ENCODE measurements around the gene MGAT1.
"Not testable (repeated sequence)": the region's sequence is repeated elsewhere in the genome, so short reads cannot be mapped to it uniquely, and the experiment has no call there.

MGAT1 gene

DNA sequence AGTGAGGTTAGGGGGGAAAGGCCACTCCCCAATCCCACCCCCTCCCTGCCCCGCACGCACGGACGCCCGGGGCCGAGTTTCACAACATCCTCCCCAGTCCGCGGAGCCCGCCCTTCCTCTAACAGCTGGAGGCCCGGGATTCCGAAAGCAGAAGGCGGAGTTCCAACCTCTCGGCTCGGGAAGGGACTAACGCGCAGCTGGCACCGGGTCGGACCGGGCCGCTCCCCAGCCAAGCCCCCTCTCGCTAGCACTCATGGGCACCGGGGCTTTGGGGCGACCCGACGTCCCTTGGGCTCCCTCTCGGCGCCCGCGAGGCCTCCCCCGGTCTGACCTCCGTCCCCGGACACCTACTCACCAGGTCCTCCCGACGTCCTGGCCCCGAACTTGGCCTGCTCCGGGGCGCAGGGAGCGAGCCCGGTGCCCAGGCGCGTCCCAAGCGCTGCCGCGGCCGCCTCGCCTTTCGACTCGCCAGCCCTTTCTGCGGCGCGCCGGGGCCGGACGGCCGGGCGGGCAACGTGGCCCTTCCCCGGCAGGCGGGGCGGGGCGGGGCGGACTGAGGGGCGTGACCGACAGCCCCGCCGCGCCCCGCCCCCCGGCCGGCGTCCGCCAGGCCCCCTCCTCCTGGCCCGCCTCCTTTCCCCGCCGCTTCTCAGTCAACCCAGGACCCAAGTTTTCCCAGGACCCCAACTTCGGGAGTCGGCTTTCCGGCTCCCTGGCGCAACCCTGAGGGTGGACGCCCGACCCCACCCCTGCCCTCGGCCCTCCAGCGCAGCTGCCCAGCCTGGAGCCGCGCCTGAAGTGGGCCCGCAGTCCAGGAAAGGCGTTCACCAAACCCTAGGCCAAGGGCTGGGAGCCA is at the start of gene MGAT1:
Gene MGAT1 (minus strand): TSS at position 482 of the 856 bp plus-strand sequence. CDS start 9,835 bp downstream, outside the sequence.
- DNase-seq = peak; percentile 85

DNA sequence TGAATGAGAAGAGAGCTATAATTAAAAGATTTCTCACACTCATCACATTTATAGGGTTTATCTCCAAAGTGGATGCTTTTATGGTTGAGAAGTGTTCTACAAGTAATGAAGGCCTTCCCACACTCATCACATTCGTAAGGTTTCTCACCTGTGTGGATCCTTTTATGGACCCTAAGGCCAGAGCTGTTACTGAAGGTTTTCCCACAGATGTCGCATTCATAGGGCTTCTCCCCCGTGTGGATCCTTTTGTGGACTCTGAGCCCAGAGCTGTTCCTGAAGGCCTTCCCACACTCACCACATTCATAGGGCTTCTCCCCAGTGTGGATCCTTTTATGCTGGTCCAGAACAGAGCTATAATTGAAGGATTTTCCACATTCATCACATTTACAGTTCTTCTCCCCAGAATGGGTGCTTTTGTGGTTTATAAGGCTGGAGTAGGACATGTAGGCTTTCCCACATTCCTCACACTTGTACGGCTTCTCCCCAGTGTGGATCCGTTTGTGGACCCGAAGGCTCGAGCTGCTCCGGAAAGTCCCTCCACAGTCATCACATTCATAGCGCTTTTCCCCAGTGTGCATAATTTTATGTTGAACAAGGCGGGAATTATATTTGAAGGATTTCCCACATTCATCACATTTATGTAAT is 48.0 kb upstream of the MGAT1 start:
- DNase-seq = no peak

DNA sequence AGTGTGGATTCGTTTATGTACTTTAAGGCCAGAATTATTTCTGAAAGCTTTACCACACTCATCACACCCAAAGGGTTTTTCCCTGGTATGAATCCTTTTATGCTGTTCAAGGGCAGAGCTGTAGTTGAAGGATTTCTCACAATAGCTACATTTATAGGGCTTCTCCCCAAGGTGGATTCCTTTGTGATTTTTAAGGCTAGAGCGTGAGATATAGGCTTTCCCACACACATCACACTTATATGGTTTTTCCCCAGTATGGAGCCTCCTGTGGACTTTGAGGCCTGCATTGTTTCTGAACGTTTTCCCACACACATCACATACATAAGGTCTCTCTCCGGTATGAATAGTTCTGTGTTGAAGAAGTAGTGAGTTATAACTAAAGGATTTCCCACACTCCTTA is 47.2 kb upstream of the MGAT1 start:
- no peak for DNase-seq

DNA sequence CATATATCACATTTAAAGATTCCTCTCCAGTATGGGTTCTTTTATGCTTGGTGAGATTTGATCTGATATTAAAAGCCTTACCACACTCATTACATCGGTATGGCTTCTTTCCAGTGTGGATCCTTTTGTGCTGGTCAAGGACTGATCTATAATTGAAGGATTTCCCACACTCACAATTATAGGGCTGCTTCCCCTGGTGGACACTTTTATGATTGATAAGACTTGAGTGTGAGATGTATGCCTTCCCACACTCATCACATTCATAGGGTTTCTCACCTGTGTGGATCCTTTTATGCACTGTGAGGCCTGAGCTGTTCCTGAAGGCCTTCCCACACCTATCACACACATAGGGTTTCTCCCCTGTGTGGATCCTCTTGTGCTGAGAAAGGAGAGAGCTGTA is 46.3 kb upstream of the MGAT1 start:
- DNase-seq = no peak

DNA sequence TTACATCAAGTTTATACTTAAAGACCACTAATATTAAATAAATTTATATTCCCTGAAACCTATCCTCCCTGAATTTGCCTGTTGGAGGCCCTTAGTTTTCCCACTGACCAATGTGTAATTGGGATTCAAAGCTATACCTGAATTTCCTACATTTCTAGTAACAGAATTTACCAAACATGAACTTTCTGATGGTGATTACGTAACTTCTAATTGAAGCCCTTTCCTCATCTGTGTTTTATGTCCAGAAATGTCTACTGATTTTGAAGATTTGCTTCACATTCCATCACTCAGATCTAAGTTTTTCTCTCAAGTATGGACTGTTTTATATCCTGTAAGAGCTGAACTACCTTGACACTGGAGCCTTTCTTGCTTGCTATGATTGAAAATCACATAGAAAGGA is 45.7 kb upstream of the MGAT1 start:
- DNase-seq = no peak

DNA sequence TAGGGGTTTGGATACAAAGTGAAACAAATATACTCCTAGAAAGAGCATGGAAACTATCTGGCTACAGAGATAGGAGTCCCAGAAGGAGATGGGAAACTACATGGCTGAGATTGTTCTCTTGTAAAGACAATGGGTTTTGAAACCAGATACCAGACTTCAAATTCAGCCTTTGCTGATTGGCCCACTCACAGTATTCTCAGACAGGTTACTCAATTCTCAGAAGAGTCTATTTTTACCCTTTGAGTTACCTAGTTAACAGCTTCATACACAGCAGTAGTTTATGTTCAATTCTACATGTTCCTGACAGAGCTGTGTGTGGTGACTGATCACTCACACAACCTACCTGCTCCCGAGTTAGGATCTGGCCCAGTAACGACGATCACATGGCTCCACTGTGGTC is 44.4 kb upstream of the MGAT1 start:
- DNase-seq = no peak

DNA sequence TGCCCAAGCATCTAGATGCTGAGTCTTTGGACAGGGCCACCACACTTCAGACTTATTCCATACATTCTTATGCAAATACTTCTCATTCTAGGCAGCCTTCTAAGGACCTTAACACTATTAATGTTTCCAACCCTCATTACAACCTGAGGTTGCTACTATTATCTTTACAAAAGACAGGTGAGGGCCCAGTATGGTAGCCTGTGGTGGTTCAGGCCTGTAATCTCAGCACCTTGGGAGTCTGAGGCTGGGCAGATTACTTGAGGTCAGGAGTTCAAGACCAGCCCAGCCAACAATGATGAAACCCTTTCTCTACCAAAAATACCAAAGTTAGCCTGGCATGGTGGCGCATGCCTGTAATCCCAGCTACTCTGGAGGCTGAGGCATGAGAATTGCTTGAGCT is 42.3 kb upstream of the MGAT1 start:
- no peak for DNase-seq

DNA sequence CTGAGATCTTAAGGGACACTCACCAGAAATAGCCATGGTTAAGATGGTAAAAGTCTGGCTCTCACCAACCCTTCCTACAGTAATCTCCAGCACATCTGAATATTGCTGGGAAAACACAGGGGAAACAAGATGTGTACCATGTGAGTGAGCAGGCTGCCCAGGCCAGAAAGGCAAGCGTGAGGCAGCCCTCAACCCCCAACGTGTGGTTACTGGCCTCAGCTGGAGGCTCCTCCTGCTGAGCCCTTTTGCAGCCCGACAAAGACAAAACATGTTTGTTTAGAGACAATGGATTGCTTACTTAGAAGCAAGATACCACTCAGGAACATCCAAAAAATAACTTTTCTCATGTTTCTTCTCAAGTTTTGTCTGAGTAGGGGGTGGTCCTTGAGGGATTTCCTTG is 41.8 kb upstream of the MGAT1 start:
- DNase-seq = no peak

DNA sequence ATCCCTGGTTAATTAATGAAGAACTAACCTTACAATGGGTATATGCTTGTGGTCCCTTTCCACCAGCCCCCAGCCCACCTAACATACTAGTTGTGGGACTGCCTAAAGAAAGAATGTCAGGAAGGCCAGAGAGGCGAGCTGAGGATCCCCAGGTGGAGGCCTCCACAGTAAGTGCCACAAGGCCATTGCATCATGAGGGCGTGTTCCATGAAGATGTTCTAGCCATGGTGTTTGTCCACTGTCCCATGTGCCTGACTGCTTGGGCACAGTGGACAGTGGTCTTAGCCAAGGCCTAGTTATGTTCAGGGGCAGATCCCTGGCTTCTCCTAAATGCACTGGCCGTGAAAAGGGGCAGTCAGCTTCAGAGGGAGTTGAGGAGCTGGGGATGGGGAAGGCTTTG is 37.3 kb upstream of the MGAT1 start:
- DNase-seq = no peak

DNA sequence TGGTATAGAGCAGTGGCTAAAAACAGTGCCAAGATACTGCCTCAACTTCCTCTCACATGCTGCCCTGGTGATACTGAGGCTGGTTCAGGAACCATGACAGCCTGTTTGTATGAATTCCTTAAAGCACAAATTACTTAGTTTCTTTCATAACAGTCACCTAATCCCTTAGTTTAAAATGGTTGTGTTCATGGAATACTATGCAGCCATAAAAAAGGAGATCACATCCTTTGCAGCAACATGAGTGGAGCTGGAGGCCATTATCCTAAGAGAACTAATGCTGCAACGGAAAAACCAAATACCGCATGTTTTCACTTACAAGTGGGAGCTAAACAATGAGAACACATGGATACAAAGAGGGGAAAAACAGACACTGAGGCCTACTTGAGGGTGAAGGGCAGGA is 36.6 kb upstream of the MGAT1 start:
- no peak for DNase-seq

DNA sequence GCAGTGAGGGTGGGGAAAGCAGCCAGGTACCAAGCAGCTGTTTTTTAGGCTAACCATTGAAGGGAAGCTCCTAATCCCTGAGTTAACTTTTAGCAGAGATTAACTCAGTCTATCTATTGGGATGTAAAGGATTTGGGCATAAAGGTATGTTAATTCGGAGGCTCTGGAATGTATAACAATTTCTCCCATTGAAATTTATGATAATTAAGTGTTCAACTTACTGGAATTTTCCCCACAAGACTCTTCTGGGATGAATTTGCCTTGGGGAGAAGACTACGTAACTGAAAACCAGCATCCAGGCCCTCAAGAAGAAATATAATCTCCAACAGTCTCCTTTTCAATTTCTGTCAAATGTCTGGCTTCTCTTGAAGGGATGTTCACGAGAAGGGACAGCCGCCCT is 34.9 kb upstream of the MGAT1 start:
- no peak for DNase-seq

DNA sequence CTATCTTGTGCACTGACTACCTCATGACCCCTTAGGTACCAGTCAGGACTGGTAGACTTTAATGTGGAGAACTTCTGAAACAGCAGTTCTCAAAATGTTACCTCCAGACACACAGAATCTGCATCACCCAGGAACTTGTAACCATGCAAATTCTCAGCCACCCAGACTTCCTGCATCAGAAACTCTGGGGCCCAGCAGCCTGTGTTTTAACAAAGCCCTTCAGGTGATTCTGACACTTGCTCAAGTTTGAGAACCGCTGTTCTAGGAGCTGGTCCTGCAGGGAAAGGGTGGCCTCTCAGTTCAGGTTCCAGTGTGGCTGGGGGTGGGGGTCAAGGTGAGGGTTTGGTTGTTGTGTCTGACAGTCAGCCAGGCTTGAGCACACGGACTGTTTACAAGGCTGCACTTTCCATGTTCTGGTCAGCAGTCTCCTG is 30.0 kb upstream of the MGAT1 start:
- no peak for DNase-seq

DNA sequence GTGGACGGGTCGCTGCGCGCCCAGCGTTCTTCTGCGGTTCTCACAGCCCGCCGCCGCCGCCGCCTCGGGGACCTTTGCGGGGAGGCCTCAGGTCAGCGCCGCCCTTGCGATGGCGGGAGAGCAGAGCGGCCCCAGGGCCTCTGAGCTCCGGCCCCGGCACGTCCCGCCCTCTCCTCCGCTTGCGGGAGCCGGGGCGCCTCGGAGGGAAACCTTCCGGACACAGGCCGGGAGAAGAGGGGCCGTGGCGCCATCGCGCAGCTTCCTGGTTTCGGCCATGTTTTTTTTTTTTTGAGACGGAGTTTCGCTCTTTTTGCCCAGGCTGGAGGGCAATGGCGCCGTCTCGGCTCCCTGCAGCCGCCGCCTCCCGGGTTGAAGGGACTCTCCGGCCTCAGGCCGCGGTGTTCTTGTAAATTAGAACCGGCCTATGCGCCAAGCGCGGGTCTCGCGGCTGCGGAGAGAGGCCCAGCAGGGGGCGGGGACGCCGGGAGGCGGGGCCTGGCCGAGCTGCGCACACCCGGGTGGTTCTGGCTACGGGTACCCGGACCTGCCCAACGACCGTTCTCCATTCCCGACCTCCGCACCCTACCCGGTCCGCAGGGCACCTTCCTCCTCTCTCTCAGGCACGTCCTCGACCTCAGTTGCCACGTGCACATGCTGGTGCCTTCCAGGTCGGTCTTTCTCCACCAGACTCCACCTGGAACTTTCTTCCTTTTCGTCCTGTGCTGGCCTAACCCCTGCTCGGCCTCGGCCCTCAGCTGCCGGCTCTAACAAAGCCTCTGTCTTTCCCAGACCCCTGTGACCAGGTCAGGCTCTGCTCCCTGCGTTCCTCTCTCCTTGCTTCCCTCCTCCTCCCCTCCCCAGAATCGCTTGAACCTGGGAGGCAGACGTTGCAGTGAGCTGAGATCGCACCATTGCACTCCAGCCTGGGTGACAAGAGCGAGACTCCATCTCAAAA is 28.8 kb upstream of the MGAT1 start:
- peak; percentile 84 for DNase-seq

DNA sequence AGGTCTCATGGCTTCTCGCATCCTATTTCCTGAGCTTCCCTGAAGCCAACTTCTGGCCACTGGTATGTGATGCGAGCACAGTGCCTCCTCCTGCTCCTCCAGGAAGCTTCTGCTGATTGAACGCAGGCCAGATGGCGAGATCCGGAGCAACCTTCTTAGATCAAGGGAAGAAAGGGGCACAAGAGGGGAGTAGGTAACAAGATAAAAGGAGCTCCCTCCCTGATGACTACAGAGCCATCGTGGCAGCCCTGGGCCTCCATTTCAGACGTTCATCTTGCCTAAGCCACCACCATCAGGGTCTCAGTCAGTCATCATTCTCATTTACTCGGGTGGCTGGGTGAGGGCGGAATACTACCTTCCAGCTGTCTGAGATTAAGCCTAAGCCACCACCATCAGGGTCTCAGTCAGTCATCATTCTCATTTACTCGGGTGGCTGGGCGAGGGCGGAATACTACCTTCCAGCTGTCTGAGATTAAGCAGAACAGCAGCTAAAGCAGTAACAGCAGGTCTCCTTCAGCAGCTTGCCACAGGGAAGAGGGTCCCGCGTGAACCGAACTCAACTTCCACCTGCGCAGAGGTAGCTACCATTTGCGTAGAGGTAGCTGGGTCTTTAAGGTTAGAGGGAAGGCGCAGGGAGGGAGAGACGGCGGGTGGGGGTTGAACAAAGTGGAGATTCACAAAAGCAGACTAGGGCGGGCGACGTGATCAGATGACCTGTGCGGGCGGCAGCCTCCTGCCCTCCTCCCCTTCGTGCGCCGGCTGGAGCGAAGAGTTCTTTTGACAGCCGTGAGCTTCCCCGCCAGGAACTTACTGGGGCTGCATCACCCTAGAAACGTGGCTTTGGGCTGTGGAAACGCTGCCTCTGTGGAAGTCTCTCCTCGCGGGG is 27.9 kb upstream of the MGAT1 start:
- peak; percentile 75 for DNase-seq

DNA sequence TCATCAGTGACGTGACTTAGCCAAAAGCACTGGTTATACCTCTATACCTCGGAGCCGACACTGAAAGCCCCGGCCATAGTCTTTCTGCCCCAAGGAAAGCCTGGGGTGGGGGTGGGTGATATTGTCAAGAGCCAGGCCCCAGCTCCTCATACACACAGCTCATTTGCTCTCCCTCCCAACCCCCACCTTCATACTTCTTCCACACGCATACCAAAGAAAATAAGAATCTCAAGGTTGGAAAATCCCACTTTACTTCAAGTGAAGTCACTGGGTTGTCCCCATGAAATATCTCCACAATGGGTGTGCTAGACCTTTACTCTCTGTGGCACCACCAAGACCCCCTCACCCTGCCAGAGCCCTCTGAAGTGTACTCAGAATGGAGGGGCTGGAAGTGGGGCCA is 27.1 kb upstream of the MGAT1 start:
- DNase-seq = no peak

DNA sequence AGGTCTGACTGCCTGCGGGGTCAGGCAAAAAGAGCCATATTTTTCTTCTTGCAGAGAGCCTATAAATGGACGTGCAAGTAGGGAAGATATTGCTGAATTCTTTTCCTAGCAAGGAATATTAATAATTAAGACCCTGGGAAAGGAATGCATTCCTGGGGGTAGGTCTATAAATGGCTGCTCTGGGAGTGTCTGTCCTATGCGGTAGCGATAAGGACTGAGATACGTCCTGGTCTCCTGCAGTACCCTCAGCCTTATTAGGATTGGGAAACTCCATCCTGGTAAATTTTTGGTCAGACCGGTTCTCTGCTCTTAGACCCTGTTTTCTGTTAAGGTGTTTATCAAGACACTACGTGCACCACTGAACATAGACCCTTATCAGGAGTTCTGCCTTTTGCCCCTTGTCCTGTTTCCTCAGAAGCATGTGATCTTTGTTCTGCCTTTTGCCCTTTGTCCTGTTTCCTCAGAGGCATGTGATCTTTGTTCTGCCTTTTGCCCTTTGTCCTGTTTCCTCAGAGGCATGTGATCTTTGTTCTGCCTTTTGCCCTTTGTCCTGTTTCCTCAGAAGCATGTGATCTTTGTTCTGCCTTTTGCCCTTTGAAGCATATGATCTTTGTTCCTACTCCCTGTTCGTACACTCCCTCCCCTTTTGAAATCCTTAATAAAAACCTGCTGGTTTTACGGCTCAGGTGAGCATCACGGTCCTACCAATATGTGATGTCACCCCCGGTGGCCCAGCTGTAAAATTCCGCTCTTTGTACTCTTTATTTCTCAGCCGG is 26.3 kb upstream of the MGAT1 start:
- DNase-seq = not testable (repeated sequence)

DNA sequence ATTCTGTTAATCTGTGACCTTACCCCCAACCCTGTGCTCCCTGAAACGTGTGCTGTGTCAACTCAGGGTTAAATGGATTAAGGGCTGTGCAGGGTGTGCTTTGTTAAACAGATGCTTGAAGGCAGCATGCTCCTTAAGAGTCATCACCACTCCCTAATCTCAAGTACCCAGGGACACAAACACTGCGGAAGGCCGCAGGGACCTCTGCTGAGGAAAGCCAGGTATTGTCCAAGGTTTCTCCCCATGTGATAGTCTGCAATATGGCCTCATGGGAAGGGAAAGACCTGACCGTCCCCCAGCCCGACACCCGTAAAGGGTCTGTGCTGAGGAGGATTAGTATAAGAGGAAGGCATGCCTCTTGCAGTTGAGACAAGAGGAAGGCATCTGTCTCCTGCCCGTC is 24.8 kb upstream of the MGAT1 start:
- DNase-seq = not testable (repeated sequence)

DNA sequence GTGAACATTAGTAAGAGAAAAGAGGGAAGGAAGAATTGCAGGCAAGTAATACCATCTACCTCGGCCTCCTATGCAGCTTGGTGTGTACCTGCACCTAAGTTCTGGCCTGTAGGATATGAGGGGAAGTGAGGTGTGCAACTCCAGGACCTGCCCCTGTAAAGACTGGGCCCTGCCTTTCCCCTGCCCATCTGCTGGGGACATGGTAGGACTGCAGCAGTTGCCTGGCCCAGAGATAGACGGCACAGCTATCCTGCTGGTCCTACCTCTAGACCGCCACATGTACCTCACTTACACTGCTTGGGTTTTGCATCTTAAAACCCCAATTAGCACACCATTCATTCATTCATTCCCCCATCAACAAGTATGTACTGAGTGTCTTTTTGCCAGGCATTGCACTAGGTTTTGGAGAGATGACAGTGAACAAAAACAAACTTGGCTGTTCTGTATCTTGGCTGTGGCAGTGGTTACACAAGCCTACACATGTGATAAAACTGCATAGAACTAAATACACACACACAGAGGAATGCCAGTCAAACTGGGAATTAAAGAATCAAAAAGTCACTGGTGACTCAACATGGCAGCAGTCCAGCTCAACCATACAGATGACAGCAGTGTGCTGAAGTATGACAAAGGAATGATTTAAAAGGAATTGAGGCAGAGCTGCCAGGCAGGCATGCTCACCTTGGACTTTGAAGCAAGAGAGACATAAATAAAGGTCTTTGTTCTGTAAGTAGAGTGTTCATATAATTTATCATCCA is 23.3 kb upstream of the MGAT1 start:
- DNase-seq = no peak

DNA sequence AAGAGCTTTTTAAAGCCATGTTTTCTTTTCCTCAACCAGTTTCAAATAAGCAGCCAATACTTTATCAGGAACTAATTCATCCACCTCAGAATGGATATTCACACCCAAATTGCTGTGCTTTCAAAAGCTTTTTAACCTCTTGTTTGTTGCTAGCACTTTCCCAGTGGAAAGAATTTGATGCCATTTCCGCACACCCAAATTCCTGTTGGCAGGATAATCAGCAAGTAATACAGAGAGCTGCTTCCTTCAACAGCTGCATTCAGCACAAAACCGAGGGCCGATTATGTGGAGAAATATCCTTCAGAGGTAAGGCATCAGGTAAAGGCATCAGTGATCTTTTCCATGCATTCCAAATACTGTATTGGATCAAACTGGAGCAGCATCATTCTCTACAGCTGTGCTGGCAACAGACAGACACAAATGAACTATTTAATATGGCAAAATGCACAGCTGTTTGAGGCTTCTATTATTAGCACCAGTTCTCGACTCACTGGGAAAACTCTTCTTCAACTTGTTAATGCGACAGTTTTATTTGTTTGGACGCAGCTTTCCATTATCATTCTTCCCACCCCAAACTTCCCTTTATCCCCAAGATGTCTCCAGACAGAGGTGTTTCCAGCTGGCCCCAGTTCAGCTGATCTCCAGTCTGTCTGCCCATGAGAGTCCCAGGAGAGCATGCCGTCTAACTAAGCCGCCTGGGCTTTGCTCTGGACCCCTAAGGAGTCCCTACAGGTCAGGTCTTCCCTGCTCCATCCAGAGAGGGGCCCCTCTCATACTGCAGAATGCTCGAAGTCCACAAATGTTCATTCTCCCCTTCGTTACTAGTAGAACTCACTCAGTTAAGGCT is 22.2 kb upstream of the MGAT1 start:
- DNase-seq = no peak

Measured in islet precursor cell (in vitro differentiated cells).